ENCODE measurements around the gene C1orf210. TPM values are rescaled to one million over a fixed set of nuclear protein-coding genes. Genes with fewer than 3 reads are reported as not detected.
A peak's percentile ranks its signal among the peaks of the same experiment; 100 is the strongest.

C1orf210 gene
- total RNA-seq, 1 experiment from 2014 or later, result 5.9 TPM

- Histone ChIP-seq H3K14ac (ENCODE audit: insufficient read depth, low read length) (no peak overlapping the region; the same call in 1 of the 2 replicates), H3K9ac (ENCODE audit: extremely low read depth, insufficient read length, low read length) (no peak overlapping the region), H3K27ac (ENCODE audit: insufficient read length, low read depth, low read length) (no peak overlapping the region), H3K23ac (ENCODE audit: insufficient read length, low read depth, low read length) (no peak overlapping the region), H3K56ac (ENCODE audit: insufficient read length, low read depth, low read length) (no peak overlapping the region), H2BK15ac (ENCODE audit: low read depth, low read length) (no peak overlapping the region), H2AFZ (ENCODE audit: low read length) (no peak overlapping the region), H4K20me1 (ENCODE audit: control insufficient read depth, insufficient read depth, insufficient read length) (no peaks in the 10 kb centered on the region), H2AK5ac (ENCODE audit: insufficient read length, low read length) (no peak overlapping the region), H4K8ac (replicated peaks; ENCODE audit: insufficient read length, low read depth, low read length) (no peak overlapping the region), H3K4ac (ENCODE audit: low read depth, low read length) (no peak overlapping the region), H3K9me3 (ENCODE audit: control insufficient read depth, low read depth, low read length) (no peaks in the 10 kb centered on the region), H3K4me1 (ENCODE audit: insufficient read depth, low read length) (no peaks in the 10 kb centered on the region), H3T11ph (ENCODE audit: low read length) (no peak overlapping the region), H3K23me2 (ENCODE audit: insufficient read length, low read depth, low read length, poor library complexity, severe bottlenecking) (no peaks in the 10 kb centered on the region), H3K18ac (ENCODE audit: insufficient read length, low read depth, low read length) (no peak overlapping the region), H3K79me1 (ENCODE audit: insufficient read depth, low read depth, low read length, poor library complexity, severe bottlenecking) (no peaks in the 10 kb centered on the region), H2BK12ac (ENCODE audit: insufficient read length, low read depth, low read length) (no peak overlapping the region), H4K91ac (ENCODE audit: insufficient read length, low read depth, low read length) (no peak overlapping the region), H2BK120ac (ENCODE audit: low read depth, low read length, poor library complexity, severe bottlenecking) (no peak overlapping the region), H3K79me2 (ENCODE audit: insufficient read depth, low read length) (no peaks in the 10 kb centered on the region), H3K27me3 (ENCODE audit: insufficient read depth, low read length) (no peaks in the 10 kb centered on the region), H2BK5ac (ENCODE audit: insufficient read length, low read length) (no peak overlapping the region), H2BK20ac (ENCODE audit: low read depth, low read length, poor library complexity, severe bottlenecking) (no peak overlapping the region), H4K5ac (ENCODE audit: insufficient read length, low read depth, low read length) (no peak overlapping the region), H3K4me2 (ENCODE audit: insufficient read depth, insufficient read length, low read length) (no peak overlapping the region)
- TF ChIP-seq CTCF (conservative IDR thresholded peaks at IDR 0.05), result no peak
- Mint-ChIP-seq H3K4me3 (no peak overlapping the region), H3K27ac (peak overlapping the region in 1 of 3 experiments; percentile 32; a peak in 1 of 7 replicates), H3K27me3 (ENCODE audit: low read depth) (peaks cover 19% of the 10 kb centered on the region), H3K4me1 (peaks cover 14 to 21% of the 10 kb centered on the region in 2 experiments; a peak in 3 of 4 replicates), H3K9me3 (no peaks in the 10 kb centered on the region), H3K36me3 (ENCODE audit: insufficient read depth in 1 of 3, low read depth in 3 of 3) (no peaks in the 10 kb centered on the region; a peak in 1 of 7 replicates)
- no peak for DNase-seq
- WGBS (ENCODE audit: extremely low coverage, insufficient read length, low lambda C conversion rate), result no CpG with 5 or more reads among the region's 3 CpGs
These were observed 20.1 kb upstream of the C1orf210 start for GRCh38 chr1:43305461-43305860.

Data from H9 (cell line).